ENCODE results near the gene P3H1. TPM values are rescaled to one million over a fixed set of nuclear protein-coding genes. Genes with fewer than 3 reads are reported as not detected.

The P3H1 gene
- total and polyA plus RNA-seq, 7 donors: 2.9 to 8.5 (median 5.7) TPM

GRCh38 chr1:42793824-42794223 lies 27.0 kb upstream of the P3H1 start:
- H3K4me1 ChIP-seq: no peaks in the 10 kb centered on the region
- WGBS, 3 donors: 77 to 94% (median 78%) methylated on average over 1 to 2 of the region's 2 CpGs
- H3K36me3 ChIP-seq (ENCODE audit: insufficient read depth in 1 of 2, low read depth in 1 of 2): no peaks in the 10 kb centered on the region
- no peaks in the 10 kb centered on the region for H3K27me3 ChIP-seq (ENCODE audit: insufficient read depth in 3 of 3, low read length in 2 of 3)
- DNase-seq (peak in 1 of 2 donors; percentile 57), ATAC-seq (peak in 2 of 4 donors; percentile 51 to 53)
- TF ChIP-seq CTCF (IDR thresholded peaks at IDR 0.05): no peak
- no peaks in the 10 kb centered on the region for H3K9me3 ChIP-seq
- intact Hi-C loops (cut with DNase I): no loop called here
- no peak overlapping the region for H3K27ac ChIP-seq
- H3K4me3 ChIP-seq: no peak overlapping the region

GRCh38 chr1:42788021-42788420 lies 21.2 kb upstream of the P3H1 start:
- Histone ChIP-seq H3K27me3 (ENCODE audit: insufficient read depth in 3 of 3, low read length in 2 of 3) (peaks cover 0 to 11% (median 2%) of the 10 kb centered on the region in 3 donors), H3K4me1 (no peaks in the 10 kb centered on the region), H3K4me3 (no peak overlapping the region), H3K27ac (no peak overlapping the region), H3K9me3 (no peaks in the 10 kb centered on the region), H3K36me3 (ENCODE audit: insufficient read depth in 1 of 2, low read depth in 1 of 2) (peaks cover 0 to under 1% of the 10 kb centered on the region in 2 donors)
- TF ChIP-seq CTCF (IDR thresholded peaks at IDR 0.05): no peak
- ATAC-seq (no peak), DNase-seq (no peak)
- intact Hi-C loops (cut with DNase I): no loop called here
- WGBS, 3 donors: 94 to 100% (median 100%) methylated on average over 1 of the region's 1 CpG

- Histone ChIP-seq H3K4me1 (no peaks in the 10 kb centered on the region), H3K9me3 (no peaks in the 10 kb centered on the region), H3K36me3 (ENCODE audit: insufficient read depth in 1 of 2, low read depth in 1 of 2) (peaks cover 2 to 19% of the 10 kb centered on the region in 2 donors), H3K27ac (no peak overlapping the region), H3K4me3 (no peak overlapping the region), H3K27me3 (ENCODE audit: insufficient read depth in 3 of 3, low read length in 2 of 3) (peaks cover 0 to 11% (median 2%) of the 10 kb centered on the region in 3 donors)
- TF ChIP-seq CTCF (IDR thresholded peaks at IDR 0.05): no peak
- ATAC-seq (peak in 1 of 4 donors; percentile 43), DNase-seq (no peak)
- 49 to 70% (median 57%) methylated on average over 5 of the region's 5 CpGs for WGBS, 3 donors
- intact Hi-C loops (cut with DNase I): no loop called here
Observed at GRCh38 chr1:42786097-42786496, 19.3 kb upstream of the P3H1 start.

- 6 to 11% (median 7%) methylated on average over 53 to 54 of the region's 54 CpGs for WGBS, 3 donors
- H3K4me3 ChIP-seq: peak within 1 kb of the TSS; percentile 61
- H3K27ac ChIP-seq: no peak within 1 kb of the TSS
- DNase-seq (peak in 1 of 2 donors; percentile 23), ATAC-seq (peak; percentile 24 to 56 (median 46))
- H3K9me3 ChIP-seq: no peaks in the 10 kb centered on the region
- H3K4me1 ChIP-seq: no peaks in the 10 kb centered on the region
- peaks cover 0 to 11% (median 2%) of the 10 kb centered on the region in 3 donors for H3K27me3 ChIP-seq (ENCODE audit: insufficient read depth in 3 of 3, low read length in 2 of 3)
- intact Hi-C loops (cut with DNase I): no loop called here
- peaks cover 2 to 28% of the 10 kb centered on the region in 2 donors for H3K36me3 ChIP-seq (ENCODE audit: insufficient read depth in 1 of 2, low read depth in 1 of 2)
- TF ChIP-seq CTCF (IDR thresholded peaks at IDR 0.05): no peak
Observed at GRCh38 chr1:42784946-42785693, 18.3 kb upstream of the P3H1 start, which contains the start of gene TMEM269. TMEM269 (plus strand) TSS chr1:42784991; CDS start chr1:42789894, 4,903 bp downstream.

Measured in psoas muscle (tissue), 8 donors.